HG02588 (cell line): ENCODE measurements around the gene PCGF3.
"Not testable (repeated sequence)": the region's sequence is repeated elsewhere in the genome, so short reads cannot be mapped to it uniquely, and the experiment has no call there.

Source experiments
- ATAC-seq: cut with Tn5 transposase; IDR thresholded peaks from one replicate; pipeline ENCODE4 v1.9.1; 2021; ENCODE audit warnings: mild to moderate bottlenecking, moderate library complexity; ENCODE audit not compliant: unreplicated experiment

Gene PCGF3

GRCh38 chr4:792626-793092, 87.0 kb downstream of the PCGF3 start:
- ATAC-seq: no peak

GRCh38 chr4:793093-793861, 87.6 kb downstream of the PCGF3 start:
- no peak for ATAC-seq

DNA sequence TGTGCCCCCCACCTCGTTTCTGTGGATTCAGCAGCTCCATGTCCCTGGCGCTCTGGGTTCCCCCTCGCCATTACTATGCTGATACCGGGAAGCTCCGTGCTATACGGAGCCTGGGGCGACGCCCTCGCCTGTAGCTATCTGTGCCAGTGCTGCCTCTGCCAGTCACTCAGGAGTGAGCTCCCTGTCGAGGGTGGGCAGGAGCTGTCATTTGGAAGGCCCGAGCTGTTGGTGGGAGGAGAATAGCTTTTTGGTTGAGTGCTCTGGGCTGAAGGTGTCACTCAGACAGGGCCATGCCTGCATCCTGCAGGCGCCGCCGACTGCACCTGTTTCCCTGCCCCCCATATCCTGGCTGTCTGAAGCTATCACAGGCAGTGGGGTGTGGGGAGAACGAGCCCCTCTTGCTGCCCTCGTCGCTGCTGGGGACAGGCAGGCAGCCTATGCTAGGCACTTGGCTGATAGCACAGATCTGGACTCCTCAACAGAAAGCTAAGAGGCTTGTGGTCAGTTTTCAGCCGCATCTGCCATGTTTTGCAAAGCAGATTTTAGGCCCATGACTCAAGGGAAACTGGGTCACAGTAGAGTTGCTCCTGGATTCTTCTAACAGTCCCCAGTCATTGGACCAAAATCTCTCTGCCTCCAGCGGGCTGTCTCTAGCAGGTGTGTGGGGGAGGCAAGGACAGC, 88.4 kb downstream of the PCGF3 start:
- ATAC-seq: no peak

- ATAC-seq: no peak
These were observed 89.5 kb downstream of the PCGF3 start for GRCh38 chr4:794900-795725.

DNA sequence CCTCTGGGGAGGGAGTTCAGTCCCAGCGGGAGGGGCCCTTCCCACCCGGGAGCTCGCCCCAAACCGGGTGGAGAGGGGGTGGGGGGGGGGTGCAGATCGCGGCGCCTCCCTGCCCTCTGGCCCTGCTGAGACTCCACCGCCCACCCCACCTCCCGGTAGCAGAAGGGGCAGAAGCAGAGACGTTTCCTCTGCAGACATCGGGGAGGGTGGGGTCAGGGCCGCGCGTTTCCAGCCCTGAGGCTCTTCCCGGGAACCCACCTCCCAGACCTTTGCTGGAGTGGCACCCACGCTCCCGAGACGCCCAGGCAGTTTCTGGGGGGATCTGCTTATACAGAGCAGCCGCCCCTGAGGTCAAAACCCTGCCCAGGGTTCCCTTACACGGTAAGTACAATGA, 90.1 kb downstream of the PCGF3 start:
- ATAC-seq: no peak

DNA sequence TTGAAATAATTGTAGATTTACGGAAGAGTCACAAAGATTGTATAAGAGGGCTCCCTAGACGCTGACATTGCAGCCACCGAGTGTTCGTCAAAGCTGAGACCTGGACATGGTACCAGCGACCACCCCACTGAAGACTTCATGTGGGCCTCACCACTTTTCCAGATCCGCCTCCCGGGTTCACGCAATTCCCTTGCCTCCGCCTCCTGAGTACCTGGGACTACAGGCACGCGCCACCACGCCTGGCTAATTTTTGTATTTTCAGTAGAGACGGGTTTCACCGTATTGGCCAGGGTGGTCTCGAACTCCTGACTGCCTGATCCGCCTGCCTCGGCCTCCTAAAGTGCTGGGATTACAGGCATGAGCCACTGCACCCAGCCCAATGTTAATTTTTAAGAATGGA, 90.6 kb downstream of the PCGF3 start:
- ATAC-seq: no peak

GRCh38 chr4:797066-797465, 91.4 kb downstream of the PCGF3 start:
- ATAC-seq: no peak

DNA sequence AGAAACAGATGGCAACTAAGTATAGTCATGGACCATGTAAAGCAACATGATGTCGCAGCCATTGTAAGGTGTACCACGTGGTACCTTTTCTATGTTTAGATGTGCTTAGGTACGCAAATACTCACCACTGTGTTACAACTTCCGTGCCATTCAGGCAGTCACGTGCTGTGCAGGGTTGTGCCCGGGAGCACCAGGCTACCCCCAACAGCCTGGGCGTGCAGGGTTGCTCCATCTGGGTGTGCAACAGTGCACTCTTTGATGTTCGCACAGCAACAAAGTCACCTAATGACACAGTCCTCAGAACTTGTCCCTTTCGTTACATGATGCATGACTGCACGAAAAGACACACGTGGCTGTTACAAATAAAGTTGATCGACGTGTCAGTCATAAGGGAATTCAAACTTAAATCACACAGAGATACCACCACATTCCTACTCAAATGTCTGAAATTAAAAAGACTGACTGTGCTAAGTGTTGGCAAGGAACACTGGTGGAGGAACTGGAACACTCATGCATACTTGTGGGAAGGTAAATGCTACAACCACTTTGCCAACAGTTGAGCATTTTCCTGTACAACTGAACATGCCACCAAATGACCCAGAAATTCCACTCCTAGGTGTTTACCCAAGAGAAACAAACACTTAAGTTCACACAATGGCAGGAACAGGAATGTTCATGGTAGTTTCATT, 95.9 kb downstream of the PCGF3 start:
- no peak for ATAC-seq

DNA sequence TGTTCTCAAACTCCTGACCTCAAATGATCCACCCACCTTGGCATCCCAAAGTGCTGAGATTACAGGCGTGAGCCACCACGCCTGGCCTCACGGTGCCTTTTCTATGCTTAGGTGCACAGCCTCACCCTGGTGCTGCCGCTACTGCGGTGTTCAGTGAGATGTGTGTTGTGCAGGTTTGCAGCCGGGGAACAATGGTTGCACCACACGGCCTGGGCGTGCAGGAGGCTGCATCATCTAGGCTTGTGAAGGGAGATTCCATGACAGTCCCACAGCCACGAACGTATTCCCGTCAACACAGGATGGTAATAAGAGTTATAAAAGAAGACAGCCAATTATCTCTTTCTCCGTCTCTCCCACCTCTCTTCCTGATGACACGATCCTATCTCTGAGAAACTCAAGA, 98.3 kb downstream of the PCGF3 start:
- ATAC-seq: no peak

DNA sequence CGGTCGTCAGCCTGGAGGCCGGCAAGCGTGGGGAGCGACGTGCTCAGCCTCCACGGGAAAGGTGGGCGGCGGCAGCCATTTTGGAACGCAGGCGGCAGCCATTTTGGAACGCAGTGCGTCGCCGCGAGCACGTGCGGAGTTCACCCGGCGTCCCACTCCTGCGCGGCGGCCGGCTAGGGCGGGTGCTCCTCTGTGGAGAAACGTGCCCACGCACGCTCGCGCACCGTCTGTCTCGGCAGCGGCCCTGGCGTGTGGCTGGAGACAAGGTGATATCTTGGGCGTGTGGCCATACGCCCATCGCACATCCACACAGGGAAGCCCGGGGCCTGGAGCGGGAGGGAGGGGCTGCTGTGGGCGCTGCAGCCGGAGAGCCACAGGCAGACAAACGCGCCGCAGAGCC, 99.2 kb downstream of the PCGF3 start:
- ATAC-seq: no peak

GRCh38 chr4:806979-807378, 101.3 kb downstream of the PCGF3 start:
- not testable (repeated sequence) for ATAC-seq

GRCh38 chr4:807792-808191, 102.2 kb downstream of the PCGF3 start:
- ATAC-seq: no peak

DNA sequence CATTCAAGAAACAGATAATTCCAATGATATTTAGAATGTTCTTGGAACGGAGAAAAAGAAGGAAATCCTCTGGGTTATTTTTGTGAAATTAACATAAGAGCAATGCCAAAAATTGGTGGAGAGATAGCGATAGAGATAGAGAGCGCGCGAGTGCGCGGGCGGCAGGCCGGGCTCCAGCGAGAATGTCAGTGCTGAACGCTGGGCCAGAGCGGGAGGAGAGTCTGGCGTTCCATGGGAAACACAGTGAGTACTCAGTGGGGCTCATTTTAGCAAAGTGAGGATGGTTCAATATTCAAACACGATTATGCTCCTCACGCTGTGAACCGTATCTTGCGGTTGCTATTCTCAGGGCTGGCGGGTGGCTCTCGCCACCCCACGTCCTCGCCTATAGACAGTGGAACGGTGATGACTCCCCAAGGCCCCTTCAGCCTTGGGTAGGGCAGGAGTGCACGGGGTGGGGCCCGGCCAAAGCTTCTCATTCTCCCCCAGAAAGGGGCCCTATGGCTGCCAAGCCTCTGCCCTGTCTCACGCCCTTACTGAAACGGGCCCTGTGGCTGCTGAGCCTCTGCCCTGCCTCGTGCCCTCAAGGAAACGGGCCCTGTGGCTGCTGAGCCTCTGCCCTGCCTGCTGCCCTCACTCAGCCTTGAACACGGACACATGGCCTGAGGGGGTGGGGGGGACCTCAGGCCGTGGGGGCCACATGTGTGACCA, 103.4 kb downstream of the PCGF3 start:
- ATAC-seq: no peak

DNA sequence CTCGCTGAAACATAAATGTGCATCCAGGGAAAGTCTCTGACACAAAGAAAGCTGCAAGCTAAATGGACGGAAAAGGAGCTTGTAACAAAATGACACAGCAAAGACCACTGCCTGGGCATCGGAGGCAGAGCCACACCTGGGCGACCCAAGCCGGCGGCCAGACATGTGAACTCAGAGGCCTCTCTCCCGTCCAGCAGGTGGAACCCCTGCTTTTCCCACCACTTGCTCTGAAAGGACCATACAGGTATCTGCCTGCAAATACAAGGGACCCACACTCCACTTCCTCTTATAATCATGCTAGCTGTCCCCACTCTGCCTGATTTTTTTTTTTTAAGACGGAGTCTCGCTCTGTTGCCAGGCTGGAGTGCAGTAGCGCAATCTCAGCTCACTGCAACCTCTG, 108.3 kb downstream of the PCGF3 start:
- ATAC-seq: no peak

DNA sequence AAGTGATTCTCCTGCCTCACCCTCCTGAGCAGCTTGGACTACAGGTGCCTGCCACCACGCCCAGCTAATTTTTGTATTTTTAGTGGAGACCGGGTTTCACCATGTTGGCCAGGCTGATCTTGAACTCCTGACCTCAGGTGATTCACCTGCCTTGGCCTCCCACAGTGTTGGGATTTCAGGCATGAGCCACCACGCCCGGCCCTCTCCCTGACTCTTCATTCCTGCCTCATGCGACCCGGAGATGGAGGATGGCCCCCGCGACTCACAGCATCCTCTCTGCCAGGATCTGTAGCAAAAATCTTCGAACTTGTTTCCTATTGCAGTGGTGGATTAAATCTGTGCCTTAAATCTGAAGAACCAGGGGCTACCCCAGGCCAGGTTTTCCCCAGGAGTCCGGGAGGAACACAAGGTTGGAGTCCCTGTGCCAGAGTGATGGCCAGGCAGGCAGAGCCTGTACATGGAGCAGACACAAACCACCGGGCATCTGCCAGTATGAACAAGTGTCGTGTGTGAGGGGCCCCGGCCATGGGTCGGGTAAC, 108.7 kb downstream of the PCGF3 start:
- no peak for ATAC-seq

GRCh38 chr4:815464-816146, 110.0 kb downstream of the PCGF3 start:
- ATAC-seq: no peak

- no peak for ATAC-seq
These were observed 112.7 kb downstream of the PCGF3 start for GRCh38 chr4:818106-818921.

DNA sequence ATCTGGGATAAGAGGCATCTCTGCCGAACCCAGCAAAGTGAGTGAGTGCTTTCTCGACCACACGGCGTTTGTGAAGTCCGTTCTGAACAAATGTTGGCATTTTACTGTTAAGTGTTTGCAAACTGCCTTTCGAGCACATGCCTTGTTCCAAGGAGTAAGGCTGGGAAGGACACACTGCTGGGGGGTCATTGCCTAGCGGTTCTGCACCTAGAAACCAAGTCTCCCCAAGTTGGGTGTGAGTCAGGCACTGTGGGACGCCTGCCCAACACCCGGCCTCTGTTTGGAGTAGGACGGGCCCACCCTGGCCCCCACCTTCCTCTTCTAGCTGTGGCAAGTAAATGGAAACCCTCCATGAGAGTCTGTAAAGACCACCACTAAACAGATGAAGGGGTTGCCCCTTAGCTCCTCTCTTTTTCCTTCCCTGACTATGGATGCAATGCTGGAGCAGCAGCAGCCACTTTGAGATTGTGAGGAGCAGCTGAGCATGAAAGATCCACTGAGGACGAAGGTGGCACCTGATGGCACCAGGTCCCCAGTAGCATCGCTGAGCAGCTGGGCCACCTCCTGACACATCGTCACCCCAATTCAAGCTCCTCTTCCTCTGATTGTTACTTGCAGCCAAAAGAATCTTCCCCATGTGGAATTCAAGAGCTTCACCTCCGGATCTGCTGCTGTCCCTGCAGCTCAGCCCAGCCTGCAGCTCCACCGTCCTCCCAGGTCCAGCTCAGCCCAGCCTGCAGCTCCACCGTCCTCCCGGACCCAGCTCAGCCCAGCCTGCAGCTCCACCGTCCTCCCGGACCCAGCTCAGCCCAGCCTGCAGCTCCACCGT, 114.0 kb downstream of the PCGF3 start:
- ATAC-seq: no peak
